Chondrocyte (in vitro differentiated cells): Measurements from ENCODE around the gene STIM1. TPM values are rescaled to one million over a fixed set of nuclear protein-coding genes. Genes with fewer than 3 reads are reported as not detected.

ENCODE experiments used
- DNase-seq: peaks from one replicate; pipeline ENCODE4 v3.0.0; 2021; ENCODE audit warnings: mixed read lengths, low spot score
- H3K27ac Mint-ChIP-seq: one replicate; pipeline ENCODE4 v1.8.0; 2021; ENCODE audit warnings: mild to moderate bottlenecking, moderate library complexity, mixed read lengths; ENCODE audit not compliant: unreplicated experiment
- H3K27me3 Mint-ChIP-seq: 2 replicates; pipeline ENCODE4 v1.8.0; 2021; ENCODE audit warnings: low read depth, mixed read lengths
- H3K36me3 Mint-ChIP-seq: 2 replicates; pipeline ENCODE4 v1.8.0; 2021; ENCODE audit warnings: low read depth, mixed read lengths
- H3K4me1 Mint-ChIP-seq: 2 replicates; pipeline ENCODE4 v1.8.0; 2021; ENCODE audit warnings: low read depth, mild to moderate bottlenecking, mixed read lengths
- H3K4me3 Mint-ChIP-seq: one replicate; pipeline ENCODE4 v1.8.0; 2021; ENCODE audit warnings: mild to moderate bottlenecking, moderate library complexity, mixed read lengths; ENCODE audit not compliant: unreplicated experiment
- H3K9me3 Mint-ChIP-seq: 2 replicates; pipeline ENCODE4 v1.8.0; 2021; ENCODE audit warnings: low read depth, mixed read lengths
- CTCF ChIP-seq: fragments of 200-600 bp; sonication (generic); IDR thresholded peaks from 2 replicates; pipeline ENCODE4 v1.5.0; 2021; ENCODE audit warnings: antibody characterized with exemption, mild to moderate bottlenecking, moderate library complexity
- total RNA-seq: library from RNA; stranded (reverse); gene quantifications from 3 replicates; pipeline ENCODE4 v1.2.1, GENCODE V29; 2021

The STIM1 gene
- total RNA-seq, 1 donor from 2014 or later: 50.7 TPM

GRCh38 chr11:4071325-4071724 lies 215.9 kb downstream of the STIM1 start:
- Mint-ChIP-seq H3K4me1 (peaks cover 24% of the 10 kb centered on the region), H3K27me3 (no peaks in the 10 kb centered on the region), H3K27ac (peak overlapping the region; percentile 90), H3K36me3 (peaks cover 2% of the 10 kb centered on the region), H3K9me3 (no peaks in the 10 kb centered on the region), H3K4me3 (no peak overlapping the region)
- no peak for DNase-seq
- TF ChIP-seq CTCF: no peak

DNA sequence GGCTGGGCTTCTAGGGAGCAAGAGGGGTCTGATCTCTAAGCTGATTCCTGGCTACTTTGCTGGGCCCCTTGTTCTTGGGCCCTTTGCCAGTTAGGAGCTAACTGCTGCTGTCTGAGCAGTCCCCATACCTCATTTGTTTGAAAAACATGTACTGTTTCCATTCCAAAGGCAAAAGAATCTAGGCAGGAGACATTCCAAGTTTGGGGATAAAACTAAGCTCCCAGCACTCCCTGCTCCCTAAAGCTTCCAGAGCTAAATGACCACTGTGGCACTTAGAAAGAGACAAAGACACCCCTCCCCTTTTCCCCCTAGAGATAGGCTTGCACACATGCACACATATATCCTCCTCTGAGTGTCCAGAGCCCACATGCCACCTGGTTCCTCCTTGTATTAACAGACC lies 216.4 kb downstream of the STIM1 start:
- Mint-ChIP-seq H3K4me1 (peaks cover 27% of the 10 kb centered on the region), H3K27me3 (no peaks in the 10 kb centered on the region), H3K9me3 (no peaks in the 10 kb centered on the region), H3K36me3 (peaks cover 2% of the 10 kb centered on the region), H3K27ac (peak overlapping the region; percentile 90), H3K4me3 (no peak overlapping the region)
- TF ChIP-seq CTCF: no peak
- no peak for DNase-seq

- TF ChIP-seq CTCF: peak; percentile 90
- H3K27me3 Mint-ChIP-seq: no peaks in the 10 kb centered on the region
- H3K4me3 Mint-ChIP-seq: no peak overlapping the region
- peaks cover 27% of the 10 kb centered on the region for H3K4me1 Mint-ChIP-seq
- H3K27ac Mint-ChIP-seq: peak overlapping the region; percentile 71
- H3K36me3 Mint-ChIP-seq: peaks cover 2% of the 10 kb centered on the region
- no peaks in the 10 kb centered on the region for H3K9me3 Mint-ChIP-seq
- no peak for DNase-seq
These were observed 217.3 kb downstream of the STIM1 start for GRCh38 chr11:4072668-4073285.

- DNase-seq: no peak
- Mint-ChIP-seq H3K27me3 (no peaks in the 10 kb centered on the region), H3K9me3 (no peaks in the 10 kb centered on the region), H3K27ac (peak overlapping the region; percentile 58), H3K36me3 (peaks cover 2% of the 10 kb centered on the region), H3K4me3 (no peak overlapping the region), H3K4me1 (peaks cover 27% of the 10 kb centered on the region)
- no peak for TF ChIP-seq CTCF
These were observed 218.8 kb downstream of the STIM1 start for GRCh38 chr11:4074266-4074665.

DNA sequence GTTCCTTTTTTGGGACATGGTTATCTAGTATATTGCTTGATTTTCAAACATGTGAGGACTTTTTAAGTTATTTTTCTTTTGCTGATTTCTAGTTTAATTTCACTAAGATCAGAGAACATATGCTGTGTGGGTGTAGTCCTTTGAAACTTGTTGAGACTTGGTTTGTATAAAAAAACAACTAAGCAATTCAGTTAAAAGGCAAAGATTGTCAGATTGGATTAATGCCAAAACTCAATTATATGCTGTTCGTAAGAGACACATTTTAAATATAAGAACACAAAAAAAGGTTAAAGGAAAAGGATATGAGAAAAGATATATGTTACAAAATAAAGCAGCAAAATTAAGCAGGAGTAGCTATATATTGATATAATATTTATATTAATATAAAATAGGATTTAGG lies 221.3 kb downstream of the STIM1 start:
- no peak for TF ChIP-seq CTCF
- Mint-ChIP-seq H3K9me3 (no peaks in the 10 kb centered on the region), H3K4me3 (no peak overlapping the region), H3K36me3 (peaks cover 2% of the 10 kb centered on the region), H3K4me1 (peaks cover 23% of the 10 kb centered on the region), H3K27me3 (no peaks in the 10 kb centered on the region), H3K27ac (no peak overlapping the region)
- no peak for DNase-seq
